Activated CD8-positive, alpha-beta memory T cell treated with anti-CD3 and anti-CD28 coated beads, Interleukin-2, amount 50 U/mL, for 24 hours (primary cell): ENCODE data around the gene METTL14.

Experiments
- DNase-seq: peaks from one replicate; pipeline ENCODE4 v3.0.0-alpha.2; 2020; ENCODE audit errors: extremely low read depth

The METTL14 gene

DNA sequence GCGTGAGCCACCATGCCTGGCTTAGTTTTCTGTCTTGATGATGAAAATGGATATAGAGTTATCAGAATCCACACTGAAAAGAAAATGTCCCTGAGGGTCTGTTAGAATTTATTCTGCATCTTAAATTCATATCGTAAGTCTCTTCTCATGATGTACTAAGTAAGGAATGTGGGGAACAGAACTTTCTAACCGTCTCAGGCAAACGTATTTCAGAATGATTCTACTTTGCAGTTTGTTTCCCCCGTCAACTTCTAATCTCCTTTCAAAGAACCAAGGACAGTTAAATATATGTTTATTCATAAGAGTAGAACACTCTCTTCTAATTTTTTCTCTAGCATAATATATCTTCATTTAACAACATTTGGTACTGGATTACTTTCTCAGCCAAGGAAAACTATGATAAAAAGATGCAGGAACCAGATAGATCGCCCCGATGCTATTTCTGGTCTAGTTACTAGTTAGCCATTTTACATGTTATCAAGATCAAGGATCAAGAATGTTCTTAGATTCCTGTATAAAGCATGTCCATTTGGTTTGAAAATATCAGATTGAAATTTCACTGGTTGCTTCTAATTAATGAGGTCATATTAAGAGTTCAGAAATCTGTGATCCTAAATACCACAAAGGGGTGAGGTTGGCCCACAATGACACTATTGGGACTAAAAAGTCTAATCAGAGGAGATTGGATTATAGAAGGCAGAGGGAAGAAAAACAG, 49.5 kb downstream of the METTL14 start:
- no peak for DNase-seq

DNA sequence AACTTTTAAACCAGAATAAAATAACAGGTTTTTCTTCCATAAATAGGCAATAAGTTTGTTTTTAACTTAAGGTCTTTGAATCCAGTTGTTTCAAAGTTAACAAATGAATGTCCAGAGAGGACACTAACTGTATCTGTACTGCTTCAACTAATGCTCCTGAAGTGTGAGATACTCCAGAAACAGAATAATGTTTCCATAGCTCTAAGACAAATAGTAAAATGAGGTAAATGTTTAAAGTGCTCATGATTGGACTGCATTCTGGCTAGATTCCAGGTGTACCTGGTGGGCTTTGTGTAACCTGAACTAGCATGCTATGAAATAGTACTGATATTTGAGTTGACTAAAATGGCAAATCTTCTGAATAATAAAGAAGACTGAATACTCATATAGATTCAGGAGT, 51.7 kb downstream of the METTL14 start:
- no peak for DNase-seq

DNA sequence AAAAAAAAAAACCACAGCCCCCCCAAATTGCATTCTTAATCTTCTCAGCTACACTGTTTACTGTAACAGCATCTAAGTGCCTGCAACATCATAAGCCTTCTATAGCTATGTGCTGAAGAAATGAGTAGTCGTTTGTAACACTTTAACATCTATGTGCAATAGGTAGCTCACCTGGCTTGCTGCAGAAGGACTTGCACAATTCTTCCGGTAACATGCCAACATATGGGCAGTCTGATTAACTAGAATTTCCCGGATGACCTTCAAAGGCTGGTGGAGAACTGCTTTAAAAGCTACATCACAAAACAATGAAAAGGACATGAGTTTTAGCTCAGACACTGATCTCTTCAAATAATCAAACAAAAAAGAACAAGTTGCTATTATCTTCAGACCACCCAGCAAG, 52.9 kb downstream of the METTL14 start:
- DNase-seq, result no peak

DNA sequence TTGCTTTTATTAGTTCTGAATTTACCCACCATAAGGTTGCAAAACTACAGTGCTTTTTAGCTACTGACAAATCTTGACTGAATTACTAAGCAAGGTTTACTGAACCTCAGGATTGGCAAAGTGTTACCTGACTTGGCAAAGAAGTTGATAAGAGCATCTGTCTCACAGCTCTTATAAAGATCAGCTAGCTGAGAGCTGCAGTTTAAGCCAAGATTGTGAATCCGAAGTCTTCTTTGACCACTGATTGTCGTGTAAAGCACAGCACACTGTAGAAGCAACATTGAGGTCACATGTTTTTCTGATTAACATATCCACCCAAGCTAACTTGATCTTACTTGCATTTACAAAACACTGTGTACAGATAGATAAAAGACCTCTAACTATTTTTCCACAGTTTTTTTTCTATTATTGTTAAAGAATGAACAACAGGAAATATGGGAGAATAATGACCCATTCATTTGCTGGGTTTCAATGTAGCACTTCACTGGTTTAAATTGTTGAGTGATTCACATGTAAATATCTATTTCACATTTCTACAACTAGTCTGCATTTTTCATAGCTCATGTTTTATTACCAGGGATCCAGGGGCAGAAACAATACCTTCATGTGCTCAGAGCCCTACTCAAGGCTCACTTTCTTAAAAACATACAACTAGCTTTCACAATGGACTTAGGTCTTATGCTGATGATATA, 54.0 kb downstream of the METTL14 start:
- DNase-seq, result no peak

DNA sequence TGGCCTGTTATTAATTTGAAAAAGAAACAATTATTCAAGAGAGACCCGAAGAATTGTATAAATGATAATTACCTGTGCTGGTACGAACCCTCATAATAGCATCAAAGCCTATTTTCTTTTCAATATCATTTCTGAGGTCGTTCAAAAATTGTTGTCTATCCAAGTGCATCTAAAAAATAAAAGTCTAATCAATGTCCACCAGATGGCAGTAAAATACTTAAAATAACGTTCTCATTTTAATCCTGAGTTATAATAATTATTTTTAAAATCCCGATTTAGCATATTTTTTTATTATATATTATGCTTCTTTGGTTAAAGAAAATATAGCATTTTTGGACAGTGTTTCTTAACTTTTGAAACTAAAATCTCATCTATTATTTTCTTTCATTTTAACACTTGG, 55.7 kb downstream of the METTL14 start:
- DNase-seq, result no peak

DNA sequence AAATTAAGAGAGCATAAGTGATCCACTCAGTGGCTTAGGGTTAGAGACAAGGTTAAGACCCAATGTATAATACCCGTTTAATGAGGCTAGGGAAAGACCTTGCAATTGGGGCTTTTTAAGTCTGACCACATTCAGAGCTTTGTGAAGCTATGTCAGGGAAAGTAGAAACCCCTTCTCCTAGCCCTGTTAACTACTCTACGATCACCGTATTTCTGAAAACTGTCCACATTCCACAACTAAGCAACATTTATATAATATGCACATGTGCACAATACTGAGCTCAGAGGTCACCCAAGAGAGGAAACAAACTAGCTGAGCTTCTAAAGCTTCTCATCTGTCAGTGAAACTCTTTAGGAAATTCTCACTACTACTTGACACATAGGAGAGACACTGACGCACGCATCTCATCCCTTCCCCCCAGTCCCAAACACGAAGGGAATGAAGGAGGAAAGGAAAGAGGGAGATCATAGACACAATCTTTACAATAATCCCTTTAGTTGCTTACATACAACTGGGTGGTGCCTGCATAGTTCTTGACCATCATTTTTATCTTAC, 56.2 kb downstream of the METTL14 start:
- DNase-seq, result no peak

DNA sequence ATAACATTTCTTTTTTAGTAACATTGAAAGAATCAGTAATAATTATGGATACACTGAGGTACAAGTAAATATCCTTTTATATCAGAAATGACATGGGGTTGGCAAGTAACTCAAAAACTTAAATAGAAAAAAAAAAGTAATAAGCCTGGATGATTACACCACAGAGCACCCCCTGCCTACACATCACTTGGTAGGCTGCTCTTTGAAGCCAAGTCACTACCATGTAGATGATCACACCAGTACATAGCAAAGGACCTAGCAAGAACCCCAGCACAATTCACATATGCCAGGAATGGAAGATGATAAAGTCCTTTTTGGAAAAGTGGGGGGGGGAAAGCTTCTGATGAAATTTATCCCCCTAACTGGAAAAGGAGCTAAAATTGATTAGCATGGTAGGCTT, 56.9 kb downstream of the METTL14 start:
- DNase-seq, result no peak

DNA sequence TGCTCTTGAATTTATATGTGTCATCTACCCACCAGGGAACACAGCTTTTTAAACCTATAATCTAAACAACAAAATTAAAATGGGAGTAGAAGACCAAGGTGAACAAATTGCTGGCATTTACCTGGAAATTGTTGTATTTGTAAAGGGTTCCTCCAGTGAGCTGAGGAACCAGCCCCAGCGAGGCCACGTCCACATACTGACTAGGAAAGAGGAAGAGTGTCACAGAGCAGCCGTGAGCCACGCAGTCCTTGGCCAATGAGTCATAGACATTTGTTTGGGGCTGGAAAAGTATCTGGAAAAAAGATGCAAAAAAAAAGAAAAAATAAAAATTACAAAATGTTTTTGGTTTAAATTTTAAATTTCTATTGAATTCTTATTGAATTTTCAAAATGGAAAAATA, 58.7 kb downstream of the METTL14 start:
- no peak for DNase-seq

DNA sequence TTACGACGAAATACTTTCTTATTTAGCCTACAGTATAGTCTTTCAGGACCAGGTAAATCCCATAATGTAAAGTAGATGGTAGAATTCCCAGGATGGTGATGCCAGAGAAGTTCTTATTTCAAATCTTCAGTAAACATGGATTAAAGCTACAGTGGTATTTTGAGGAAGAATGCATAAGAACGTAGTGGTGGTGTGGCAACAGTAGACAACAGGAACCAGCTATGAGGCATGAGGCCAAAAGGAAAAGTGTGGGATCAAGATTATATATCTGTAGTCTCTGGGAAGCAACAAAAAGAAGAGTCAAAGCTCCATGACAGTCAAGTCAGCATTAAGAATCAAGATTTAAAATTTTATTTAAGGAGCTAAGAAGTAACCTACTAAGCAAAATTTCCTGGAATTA, 60.2 kb downstream of the METTL14 start:
- no peak for DNase-seq

DNA sequence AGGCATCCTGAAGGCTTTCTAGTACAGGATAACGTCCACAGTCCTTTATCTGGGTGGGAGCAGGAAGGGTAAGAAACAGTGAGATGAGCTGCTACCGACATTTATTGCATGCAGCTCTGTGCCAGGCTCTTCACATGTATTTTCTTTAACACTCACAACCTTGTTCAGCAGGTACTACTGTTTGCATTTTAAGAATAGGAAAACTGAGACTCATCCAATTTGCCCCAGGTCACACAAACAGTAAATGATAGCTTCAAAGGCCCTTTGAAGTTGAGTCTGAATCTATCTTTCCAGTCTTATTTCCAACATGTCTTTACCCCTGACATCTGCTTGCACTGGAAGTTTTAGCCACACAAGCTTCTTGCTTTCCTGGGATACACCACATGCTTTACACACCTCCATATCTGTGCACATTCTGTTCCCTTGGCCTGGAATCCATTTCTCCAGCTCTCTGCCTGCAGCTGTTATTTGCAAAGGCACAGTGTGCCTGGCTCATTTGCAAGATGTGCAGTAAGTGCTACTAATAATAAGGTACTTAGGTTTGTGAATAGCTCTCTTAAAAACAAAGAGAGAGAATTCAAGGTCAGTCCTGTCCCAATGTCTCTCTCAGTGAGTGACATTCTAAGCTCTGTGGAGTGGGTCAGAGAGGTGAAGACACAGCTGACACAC, 61.2 kb downstream of the METTL14 start:
- no peak for DNase-seq

DNA sequence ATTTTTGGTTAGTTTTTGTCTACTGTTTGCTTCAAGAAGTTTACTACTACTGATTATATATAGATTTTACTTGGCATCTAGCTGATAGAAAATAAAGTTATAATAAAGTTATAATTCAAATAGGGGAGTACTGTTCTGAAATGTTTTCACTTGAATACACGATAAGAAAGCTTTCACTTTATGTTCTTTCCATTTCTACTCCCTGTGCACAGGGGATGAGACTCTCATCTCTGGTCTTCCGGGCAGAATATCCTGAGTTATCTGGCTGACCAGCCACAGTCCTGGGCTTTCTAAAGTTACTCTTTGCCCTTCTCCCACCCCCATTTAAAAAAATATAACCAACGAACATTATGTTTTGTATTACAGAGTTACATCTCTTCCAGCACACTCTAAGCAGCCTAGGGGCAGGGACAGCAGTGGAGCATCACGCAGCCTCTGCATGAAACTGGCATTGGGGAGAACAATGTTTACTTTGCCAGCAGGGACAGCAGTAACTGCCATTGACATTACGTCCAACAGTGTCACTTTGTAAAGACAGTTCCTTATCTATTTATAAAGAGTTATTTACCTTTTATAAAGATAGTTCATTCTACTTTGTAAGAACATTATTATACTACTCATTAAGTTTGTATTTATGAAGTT, 64.3 kb downstream of the METTL14 start:
- DNase-seq, result no peak

DNA sequence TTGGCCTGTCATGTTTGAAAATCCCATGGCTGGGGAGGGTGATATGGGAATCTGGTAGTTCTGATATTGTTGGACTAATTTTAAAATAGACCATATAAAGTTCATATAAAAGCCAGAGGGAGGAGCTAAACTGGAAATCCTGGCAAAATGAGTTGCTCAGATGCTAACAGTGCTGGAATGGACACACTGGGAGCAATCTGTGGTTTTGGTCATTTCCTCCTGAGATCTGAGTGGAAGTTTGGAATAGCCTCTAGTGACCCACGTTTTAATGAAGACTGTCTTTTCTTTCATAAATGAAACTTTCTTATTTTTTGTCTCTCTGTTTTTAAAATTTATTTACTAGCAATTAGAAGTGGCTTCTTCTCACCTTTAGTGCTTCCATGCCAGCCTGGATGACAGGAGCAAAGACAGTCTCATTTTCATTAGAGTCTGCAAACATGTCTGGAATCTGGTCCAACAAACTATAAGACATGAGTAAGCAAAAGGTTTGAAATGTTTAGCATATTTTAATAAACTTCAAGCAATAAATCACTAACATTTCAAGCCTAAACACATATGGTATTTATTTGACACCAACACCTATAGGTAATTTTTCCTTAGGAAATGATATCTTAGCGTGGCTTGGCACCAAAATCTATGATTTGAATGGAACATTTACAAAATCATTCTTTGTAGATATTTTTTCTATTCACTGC, 66.6 kb downstream of the METTL14 start:
- no peak for DNase-seq

DNA sequence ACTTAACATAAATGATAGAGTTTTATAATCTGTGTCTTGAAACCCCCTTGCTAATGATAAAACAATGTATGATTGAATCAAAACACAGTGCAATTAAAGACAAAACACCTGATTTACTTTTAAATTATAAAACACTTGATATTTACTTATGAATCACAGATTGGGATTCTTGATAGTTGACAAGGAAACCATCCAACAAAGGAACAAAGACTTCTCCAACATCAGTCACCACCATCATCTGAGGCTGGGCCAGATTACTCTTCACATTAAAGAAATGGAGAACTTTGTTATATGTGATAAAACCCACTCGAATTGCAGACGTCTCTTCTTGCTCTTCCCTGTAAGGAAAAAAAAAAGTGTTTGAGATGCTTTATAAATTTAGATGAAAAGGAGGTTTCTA, 67.4 kb downstream of the METTL14 start:
- no peak for DNase-seq

DNA sequence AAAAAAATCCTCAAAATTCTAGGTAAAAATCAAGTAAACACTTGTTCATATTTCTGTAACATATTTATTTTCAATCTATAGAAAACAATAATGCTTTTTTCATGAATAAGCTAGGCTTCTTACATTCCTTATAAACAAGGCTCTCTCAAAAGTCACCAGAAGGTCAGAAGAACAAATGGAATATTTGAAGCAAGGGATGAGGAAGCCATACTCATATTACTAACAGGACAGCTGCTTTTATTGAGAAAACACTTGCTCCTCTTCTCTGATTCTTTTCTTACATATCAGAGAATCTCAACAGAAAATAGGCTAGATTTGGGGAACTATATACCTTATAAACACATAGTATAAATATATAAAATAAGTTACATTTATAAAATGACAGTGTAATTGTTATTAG, 67.9 kb downstream of the METTL14 start:
- DNase-seq, result no peak

DNA sequence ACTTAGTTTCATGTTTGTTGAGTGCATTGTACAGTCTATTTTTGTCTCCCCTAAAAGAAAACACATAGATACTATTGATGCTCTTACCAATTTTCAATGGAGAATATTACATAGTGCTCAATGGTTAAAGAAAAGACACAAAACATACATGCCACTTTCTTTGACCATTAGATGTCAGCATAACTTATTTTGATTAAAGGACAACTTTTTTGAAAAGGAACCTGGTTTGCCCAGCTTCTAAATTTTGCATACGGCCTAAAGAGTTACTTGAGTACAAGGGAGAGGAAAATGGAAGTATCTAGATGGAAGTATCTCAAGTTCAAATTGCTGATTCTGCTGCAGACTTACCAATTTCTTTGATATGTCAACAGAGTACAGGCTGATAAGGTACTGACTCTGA, 68.5 kb downstream of the METTL14 start:
- DNase-seq, result no peak

DNA sequence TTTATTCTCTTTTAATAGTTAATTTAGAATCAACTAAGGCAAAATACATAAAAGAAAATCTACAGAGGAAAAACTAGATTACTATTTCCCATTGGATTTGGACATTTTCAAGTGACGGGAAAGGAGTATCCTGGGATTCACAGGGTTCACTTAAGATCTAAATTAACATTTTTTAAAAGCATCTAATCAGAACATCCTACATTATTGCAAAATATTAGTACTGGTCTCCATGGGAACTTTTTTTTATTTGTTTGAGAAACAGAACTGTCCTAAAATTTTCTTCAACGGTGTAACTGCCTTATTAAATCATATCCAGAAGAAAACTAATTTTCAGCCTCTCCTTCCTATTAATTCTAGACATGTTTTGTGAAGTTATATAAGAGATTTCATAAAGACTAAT, 69.7 kb downstream of the METTL14 start:
- DNase-seq, result no peak

DNA sequence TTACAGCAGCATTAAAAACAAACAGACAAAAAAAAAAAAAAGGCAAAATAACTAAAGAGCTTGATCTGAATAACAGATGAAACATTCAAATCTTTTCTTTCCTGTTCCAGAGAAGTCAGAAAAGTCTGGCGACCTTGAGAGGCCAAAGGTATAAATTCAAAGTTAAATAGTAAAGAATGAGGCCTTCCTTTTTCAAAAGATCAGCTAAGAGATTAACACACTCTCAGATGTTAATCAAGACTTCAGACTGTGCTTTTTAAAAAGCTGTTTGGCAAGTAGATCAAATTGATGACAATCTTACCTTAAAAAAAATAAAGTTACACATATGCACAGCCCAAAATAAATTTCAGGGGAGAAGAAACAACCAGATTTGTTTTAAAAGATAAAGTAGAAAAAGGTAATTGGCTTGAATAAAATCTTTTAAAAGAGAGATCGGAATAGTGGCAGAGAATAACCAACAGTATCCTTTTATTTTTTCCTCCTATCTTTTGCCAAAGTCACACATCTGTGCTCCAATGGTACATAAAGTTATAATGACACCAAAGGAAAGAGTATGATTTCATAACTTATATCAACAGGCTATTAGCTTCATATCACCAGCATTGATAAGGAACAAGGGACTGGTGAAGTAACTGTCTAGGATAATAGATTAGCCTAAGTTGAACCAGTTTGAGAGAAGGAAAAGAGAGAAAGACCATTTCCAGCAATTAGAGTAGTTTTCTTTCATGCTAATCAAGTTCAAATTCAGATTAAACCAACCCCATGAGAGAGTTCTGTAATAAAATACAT, 70.4 kb downstream of the METTL14 start:
- no peak for DNase-seq

DNA sequence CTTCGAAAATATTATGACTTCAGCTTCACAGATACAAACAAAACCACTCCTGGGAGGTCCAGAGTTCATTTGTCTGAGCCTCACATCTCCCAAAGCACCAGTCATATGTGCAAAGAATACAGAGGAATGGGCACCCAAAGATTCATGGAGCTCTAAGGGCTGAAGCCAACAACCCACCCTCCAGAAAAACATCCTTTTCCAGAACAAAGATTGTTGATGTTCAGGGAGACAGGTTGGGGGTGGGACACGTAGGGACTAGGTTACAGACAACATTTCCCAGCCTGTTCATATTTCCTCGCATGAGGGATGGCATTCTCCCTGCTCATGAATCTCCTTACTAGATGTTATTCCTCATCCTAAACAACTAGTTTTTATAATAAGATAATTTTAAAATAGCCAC, 71.2 kb downstream of the METTL14 start:
- no peak for DNase-seq

DNA sequence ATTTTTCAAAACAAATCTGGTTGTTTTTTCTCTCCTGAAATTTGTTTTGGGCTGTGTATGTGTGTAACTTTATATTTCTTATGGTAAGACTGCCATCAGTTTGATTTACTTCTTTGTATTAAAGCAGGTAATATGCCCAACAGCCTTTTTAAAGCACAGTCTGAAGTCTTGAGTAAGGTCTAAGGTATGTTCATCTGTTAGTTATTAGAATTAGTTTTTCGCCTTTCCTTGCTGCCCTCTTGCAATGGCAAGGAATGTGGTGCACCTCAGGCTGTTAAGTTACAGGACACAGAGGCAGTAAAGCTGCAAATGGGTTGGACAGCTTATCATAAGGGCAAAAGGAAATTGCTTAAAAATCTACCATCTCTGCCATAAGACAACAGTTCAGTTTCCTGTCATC, 71.8 kb downstream of the METTL14 start:
- no peak for DNase-seq

DNA sequence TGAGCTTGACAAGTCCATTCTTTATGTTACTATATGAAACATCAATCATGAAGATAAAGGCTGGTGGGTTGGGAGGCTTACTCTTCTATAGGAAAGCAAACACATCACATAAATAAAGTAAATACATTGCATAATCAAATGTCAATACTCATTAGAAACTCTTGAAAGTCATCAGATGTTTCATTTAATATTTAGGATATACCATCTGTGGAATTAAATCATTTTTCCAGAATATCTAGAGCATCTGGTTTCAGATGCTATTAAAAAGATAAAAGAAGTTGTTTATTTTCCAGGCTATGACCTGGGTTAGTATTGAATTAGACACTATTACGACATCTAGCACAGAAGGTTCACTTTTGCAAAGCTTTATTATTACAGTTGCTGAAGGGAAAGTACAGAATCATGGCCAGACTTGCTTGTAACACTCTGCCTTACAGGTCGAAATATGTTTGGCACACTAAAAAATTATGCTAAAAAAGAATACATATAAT, 72.6 kb downstream of the METTL14 start:
- DNase-seq, result no peak

DNA sequence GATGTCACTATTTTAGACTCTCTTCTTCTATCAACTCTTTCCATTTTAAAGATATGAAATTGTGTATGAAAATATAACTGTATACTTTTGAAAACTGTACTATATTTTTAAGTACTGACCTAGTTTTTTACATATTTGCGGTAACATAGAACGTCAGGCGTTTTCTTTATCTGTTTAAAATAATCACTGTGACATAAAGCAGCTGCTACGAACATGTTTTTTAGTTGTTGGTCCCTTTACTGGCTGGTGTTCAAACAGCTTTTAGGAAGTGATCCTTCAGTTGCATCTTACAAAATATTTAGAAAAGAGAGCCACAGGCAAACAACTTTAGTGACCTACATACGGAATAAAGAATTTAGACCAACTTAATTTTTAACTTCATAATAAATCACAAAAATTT, 73.1 kb downstream of the METTL14 start:
- DNase-seq, result no peak
